A549 (cell line): ENCODE data around the gene APAF1.

Source experiments
- EP300 ChIP-seq, 2 experiments: fragments of >200 bp; sonication (Bioruptor Twin); formaldehyde crosslinking; IDR thresholded peaks; 2 replicates in 1 of 2; 3 replicates in 1 of 2; pipeline ENCODE4 v1.6.1; 2016 to 2017
- KDM1A ChIP-seq: fragments of 200-600 bp; sonication (generic); IDR thresholded peaks from 2 replicates; pipeline ENCODE4 v1.6.1; 2016; ENCODE audit warnings: low read depth, mild to moderate bottlenecking
- RFX5 ChIP-seq: fragments of 450-650 bp; IDR thresholded peaks from 2 replicates; pipeline ENCODE4 v1.7.1; 2014; ENCODE audit warnings: antibody characterized with exemption, mild to moderate bottlenecking, moderate library complexity
- SMC3 ChIP-seq: fragments of >200 bp; sonication (Bioruptor Twin); formaldehyde crosslinking; IDR thresholded peaks from 3 replicates; pipeline ENCODE4 v1.6.1; 2018; ENCODE audit warnings: inconsistent platforms
- ZFP36 ChIP-seq: fragments of 450-650 bp; IDR thresholded peaks from 2 replicates; pipeline ENCODE4 v1.6.1; 2014; ENCODE audit warnings: borderline replicate concordance; ENCODE audit not compliant: partially characterized antibody
- TF ChIP-seq, protein P1 (sequence below): fragments of >200 bp; sonication (Bioruptor Twin); formaldehyde crosslinking; IDR thresholded peaks from 3 replicates; pipeline ENCODE4 v1.5.1; 2016
- TF ChIP-seq, protein P2 (sequence below): IDR thresholded peaks from 2 replicates; pipeline ENCODE4 v1.6.1; 2012
- TF ChIP-seq, protein P3 (sequence below): fragments of 200-600 bp; sonication (generic); IDR thresholded peaks from 2 replicates; pipeline ENCODE4 v1.6.1; 2016; ENCODE audit warnings: antibody characterized with exemption, mild to moderate bottlenecking, moderate library complexity

DNA sequence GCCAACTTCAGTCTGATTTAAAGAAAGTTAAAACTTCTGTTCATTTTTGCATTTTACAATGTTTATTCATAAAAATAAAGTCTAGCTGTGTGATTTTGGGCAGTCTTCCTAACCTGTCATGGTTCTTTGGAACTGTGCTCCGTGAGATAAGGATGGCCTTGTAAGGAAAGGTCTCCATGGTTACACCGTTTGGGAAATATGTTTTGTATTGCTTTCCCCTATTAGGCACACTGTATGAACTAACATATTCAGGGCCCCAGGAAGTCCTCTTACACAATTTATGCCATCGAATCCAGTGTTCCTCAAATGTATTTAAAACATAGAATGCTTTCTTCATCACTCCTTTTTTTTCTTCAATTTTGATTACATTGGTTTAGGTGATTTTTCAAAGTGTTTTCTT is 54.5 kb downstream of the APAF1 start:
- TF ChIP-seq, protein P1, sequence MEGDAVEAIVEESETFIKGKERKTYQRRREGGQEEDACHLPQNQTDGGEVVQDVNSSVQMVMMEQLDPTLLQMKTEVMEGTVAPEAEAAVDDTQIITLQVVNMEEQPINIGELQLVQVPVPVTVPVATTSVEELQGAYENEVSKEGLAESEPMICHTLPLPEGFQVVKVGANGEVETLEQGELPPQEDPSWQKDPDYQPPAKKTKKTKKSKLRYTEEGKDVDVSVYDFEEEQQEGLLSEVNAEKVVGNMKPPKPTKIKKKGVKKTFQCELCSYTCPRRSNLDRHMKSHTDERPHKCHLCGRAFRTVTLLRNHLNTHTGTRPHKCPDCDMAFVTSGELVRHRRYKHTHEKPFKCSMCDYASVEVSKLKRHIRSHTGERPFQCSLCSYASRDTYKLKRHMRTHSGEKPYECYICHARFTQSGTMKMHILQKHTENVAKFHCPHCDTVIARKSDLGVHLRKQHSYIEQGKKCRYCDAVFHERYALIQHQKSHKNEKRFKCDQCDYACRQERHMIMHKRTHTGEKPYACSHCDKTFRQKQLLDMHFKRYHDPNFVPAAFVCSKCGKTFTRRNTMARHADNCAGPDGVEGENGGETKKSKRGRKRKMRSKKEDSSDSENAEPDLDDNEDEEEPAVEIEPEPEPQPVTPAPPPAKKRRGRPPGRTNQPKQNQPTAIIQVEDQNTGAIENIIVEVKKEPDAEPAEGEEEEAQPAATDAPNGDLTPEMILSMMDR = no peak
- TF ChIP-seq KDM1A (no peak), EP300 (IDR thresholded peaks at IDR 0.05) (no peak), RFX5 (no peak), ZFP36 (no peak), SMC3 (no peak)
- TF ChIP-seq, protein P2, sequence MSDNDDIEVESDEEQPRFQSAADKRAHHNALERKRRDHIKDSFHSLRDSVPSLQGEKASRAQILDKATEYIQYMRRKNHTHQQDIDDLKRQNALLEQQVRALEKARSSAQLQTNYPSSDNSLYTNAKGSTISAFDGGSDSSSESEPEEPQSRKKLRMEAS = no peak
- TF ChIP-seq, protein P3, sequence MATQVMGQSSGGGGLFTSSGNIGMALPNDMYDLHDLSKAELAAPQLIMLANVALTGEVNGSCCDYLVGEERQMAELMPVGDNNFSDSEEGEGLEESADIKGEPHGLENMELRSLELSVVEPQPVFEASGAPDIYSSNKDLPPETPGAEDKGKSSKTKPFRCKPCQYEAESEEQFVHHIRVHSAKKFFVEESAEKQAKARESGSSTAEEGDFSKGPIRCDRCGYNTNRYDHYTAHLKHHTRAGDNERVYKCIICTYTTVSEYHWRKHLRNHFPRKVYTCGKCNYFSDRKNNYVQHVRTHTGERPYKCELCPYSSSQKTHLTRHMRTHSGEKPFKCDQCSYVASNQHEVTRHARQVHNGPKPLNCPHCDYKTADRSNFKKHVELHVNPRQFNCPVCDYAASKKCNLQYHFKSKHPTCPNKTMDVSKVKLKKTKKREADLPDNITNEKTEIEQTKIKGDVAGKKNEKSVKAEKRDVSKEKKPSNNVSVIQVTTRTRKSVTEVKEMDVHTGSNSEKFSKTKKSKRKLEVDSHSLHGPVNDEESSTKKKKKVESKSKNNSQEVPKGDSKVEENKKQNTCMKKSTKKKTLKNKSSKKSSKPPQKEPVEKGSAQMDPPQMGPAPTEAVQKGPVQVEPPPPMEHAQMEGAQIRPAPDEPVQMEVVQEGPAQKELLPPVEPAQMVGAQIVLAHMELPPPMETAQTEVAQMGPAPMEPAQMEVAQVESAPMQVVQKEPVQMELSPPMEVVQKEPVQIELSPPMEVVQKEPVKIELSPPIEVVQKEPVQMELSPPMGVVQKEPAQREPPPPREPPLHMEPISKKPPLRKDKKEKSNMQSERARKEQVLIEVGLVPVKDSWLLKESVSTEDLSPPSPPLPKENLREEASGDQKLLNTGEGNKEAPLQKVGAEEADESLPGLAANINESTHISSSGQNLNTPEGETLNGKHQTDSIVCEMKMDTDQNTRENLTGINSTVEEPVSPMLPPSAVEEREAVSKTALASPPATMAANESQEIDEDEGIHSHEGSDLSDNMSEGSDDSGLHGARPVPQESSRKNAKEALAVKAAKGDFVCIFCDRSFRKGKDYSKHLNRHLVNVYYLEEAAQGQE = no peak
